Spleen (tissue), 11 donors: ENCODE results near the gene NSL1. TPM values are rescaled to one million over a fixed set of nuclear protein-coding genes. Genes with fewer than 3 reads are reported as not detected.

Experiments
- DNase-seq: peaks from one replicate; pipeline ENCODE4 v3.0.0-alpha.2; 2020
- H3K27ac ChIP-seq, 8 donors: fragments of 200-600 bp; sonication (generic) in 7 of 8; 1 replicate in 4 of 8; 2 replicates in 4 of 8; pipeline versions ENCODE4 v1.5.0 to v1.8.0; 2016 to 2021; ENCODE audit warnings: inconsistent platforms in 4 of 8, mild to moderate bottlenecking in 4 of 8, moderate library complexity in 1 of 8
- H3K27me3 ChIP-seq, 7 donors: fragments of 200-600 bp; sonication (generic) in 6 of 7; replicated peaks in 1 of 7; 1 replicate in 4 of 7; 2 replicates in 3 of 7; pipeline versions ENCODE4 v1.5.0 to v1.8.0; 2016 to 2021; ENCODE audit warnings: inconsistent platforms in 3 of 7, mild to moderate bottlenecking in 1 of 7
- H3K36me3 ChIP-seq, 6 donors: fragments of 200-600 bp; sonication (generic) in 5 of 6; 1 replicate in 4 of 6; 2 replicates in 2 of 6; pipeline versions ENCODE4 v1.5.0 to v1.8.0; 2016 to 2021; ENCODE audit warnings: inconsistent platforms in 2 of 6
- H3K4me1 ChIP-seq, 6 donors: fragments of 200-600 bp; sonication (generic) in 5 of 6; 1 replicate in 3 of 6; 2 replicates in 3 of 6; pipeline versions ENCODE4 v1.5.0 to v1.8.0; 2016 to 2021; ENCODE audit warnings: inconsistent platforms in 3 of 6
- H3K4me3 ChIP-seq, 8 donors: fragments of 200-600 bp; sonication (generic) in 7 of 8; 1 replicate in 4 of 8; 2 replicates in 4 of 8; pipeline versions ENCODE4 v1.5.0 to v1.8.0; 2016 to 2021; ENCODE audit warnings: inconsistent platforms in 4 of 8, mild to moderate bottlenecking in 4 of 8, moderate library complexity in 2 of 8
- H3K9me3 ChIP-seq, 8 donors: fragments of 200-600 bp; sonication (generic) in 7 of 8; 1 replicate in 4 of 8; 2 replicates in 4 of 8; pipeline versions ENCODE4 v1.5.0 to v1.8.0; 2016 to 2021; ENCODE audit warnings: inconsistent platforms in 4 of 8
- POLR2A ChIP-seq, 3 donors: fragments of 450-650 bp; IDR thresholded peaks; one replicate each; pipeline ENCODE4 v1.5.1; 2017; ENCODE audit warnings: antibody characterized with exemption in 3 of 3, mild to moderate bottlenecking in 1 of 3
- POLR2AphosphoS5 ChIP-seq, 3 donors: sonication (generic); formaldehyde crosslinking; IDR thresholded peaks; one replicate each; pipeline ENCODE4 v1.5.1; 2017; ENCODE audit warnings: antibody characterized with exemption in 3 of 3
- WGBS, 5 donors: extraction: QIAGEN DNeasy Blood & Tissue Kit in 3 of 5; methylation state at CpG; one replicate each; pipeline versions ENCODE4 v1.1.5 to v1.1.7; 2013 to 2018; 5-methylcytosine and 5-hydroxymethylcytosine counted together
- intact Hi-C: fragments of 100-400 bp; cut with DNase I; formaldehyde crosslinking; loops from one replicate; pipeline ENCODE4 v1.15.0; 2023; ENCODE audit warnings: low total_unique reads
- polyA plus RNA-seq, 3 donors: library from polyadenylated mRNA; stranded (reverse); fragments of 200-250 nt; gene quantifications; one replicate each; pipeline ENCODE4 v1.2.1, GENCODE V29; 2013
- total RNA-seq, 7 donors: library from RNA; depleted of rRNA in 3 of 7; stranded (reverse); fragments of >200 nt in 3 of 7; fragmentation: NEBNext Ultra II Directional in 4 of 7; extraction: Animal tissue kit (Norgen Biotek cat#: 25700) in 4 of 7; gene quantifications; one replicate each; pipeline versions ENCODE4 v1.1.0 to v1.2.1, GENCODE V29; 2016 to 2021
- TF ChIP-seq, protein P1 (sequence below), 11 experiments: fragments of 200-600 bp in 7 of 11; fragments of 450-650 bp in 4 of 11; sonication (generic) in 4 of 11; IDR thresholded peaks in 8 of 11; conservative IDR thresholded peaks in 3 of 11; 1 replicate in 7 of 11; 2 replicates in 4 of 11; pipeline versions ENCODE4 v1.4.0 to v1.8.0; 2016 to 2021; ENCODE audit warnings: antibody characterized with exemption in 11 of 11, inconsistent platforms in 4 of 11, mild to moderate bottlenecking in 1 of 11
- donor health status: healthy with polysubstance abuse.
- donor health status: DM: no; HTN: no; CAD: no; lungs with moderate emphysema.
- donor health status: DM: no; HTN: no; CAD: no.
- donor health status: Bipolar disorder and iron deficiency.
- donor health status: healthy.
- donor health status: DM: no; HTN: no; CAD: no.
- donor health status: DM: yes; HTN: yes; CAD: no.

Gene NSL1
- total and polyA plus RNA-seq, 10 donors = 16.4 to 92.3 (median 38.2) TPM

- H3K4me1 ChIP-seq = peaks cover 3 to 30% (median 17%) of the 10 kb centered on the region in 6 donors
- WGBS, 5 donors = 93 to 97% (median 95%) methylated on average over 3 of the region's 3 CpGs
- TF ChIP-seq POLR2A (IDR thresholded peaks at IDR 0.05) (no peak), POLR2AphosphoS5 (IDR thresholded peaks at IDR 0.05) (no peak)
- TF ChIP-seq, protein P1, sequence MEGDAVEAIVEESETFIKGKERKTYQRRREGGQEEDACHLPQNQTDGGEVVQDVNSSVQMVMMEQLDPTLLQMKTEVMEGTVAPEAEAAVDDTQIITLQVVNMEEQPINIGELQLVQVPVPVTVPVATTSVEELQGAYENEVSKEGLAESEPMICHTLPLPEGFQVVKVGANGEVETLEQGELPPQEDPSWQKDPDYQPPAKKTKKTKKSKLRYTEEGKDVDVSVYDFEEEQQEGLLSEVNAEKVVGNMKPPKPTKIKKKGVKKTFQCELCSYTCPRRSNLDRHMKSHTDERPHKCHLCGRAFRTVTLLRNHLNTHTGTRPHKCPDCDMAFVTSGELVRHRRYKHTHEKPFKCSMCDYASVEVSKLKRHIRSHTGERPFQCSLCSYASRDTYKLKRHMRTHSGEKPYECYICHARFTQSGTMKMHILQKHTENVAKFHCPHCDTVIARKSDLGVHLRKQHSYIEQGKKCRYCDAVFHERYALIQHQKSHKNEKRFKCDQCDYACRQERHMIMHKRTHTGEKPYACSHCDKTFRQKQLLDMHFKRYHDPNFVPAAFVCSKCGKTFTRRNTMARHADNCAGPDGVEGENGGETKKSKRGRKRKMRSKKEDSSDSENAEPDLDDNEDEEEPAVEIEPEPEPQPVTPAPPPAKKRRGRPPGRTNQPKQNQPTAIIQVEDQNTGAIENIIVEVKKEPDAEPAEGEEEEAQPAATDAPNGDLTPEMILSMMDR (IDR thresholded peaks at IDR 0.05 in 8 of 11, conservative IDR thresholded peaks at IDR 0.05 in 3 of 11) = no peak
- intact Hi-C loops = no loop called here
- H3K36me3 ChIP-seq = no peaks in the 10 kb centered on the region
- H3K9me3 ChIP-seq = peaks cover 0 to 27% (median 21%) of the 10 kb centered on the region in 8 donors
- DNase-seq = no peak
- no peak overlapping the region for H3K4me3 ChIP-seq
- no peaks in the 10 kb centered on the region for H3K27me3 ChIP-seq
- H3K27ac ChIP-seq = no peak overlapping the region
These were observed 31.4 kb upstream of the NSL1 start for GRCh38 chr1:212822956-212823355.

DNA sequence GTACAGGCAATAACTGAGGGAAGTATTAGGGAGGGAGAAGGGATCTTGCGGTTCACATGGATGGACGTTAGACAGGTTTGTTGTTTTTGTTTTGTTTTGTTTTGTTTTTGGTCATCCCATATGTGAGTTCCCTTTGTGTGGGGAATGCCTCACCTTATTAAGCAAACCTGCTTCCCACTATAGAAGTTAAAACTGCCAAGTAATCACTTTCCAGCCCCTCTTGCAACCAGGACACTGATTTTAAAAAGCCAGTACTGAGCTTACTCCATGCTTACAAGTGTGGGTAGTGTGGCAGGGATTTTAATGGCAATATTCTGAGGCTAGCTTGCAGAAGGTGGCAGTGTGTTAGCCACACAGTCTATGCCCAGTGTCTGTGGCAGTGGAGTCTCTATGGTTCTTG, 29.4 kb upstream of the NSL1 start:
- Histone ChIP-seq H3K27ac (no peak overlapping the region), H3K36me3 (no peaks in the 10 kb centered on the region), H3K9me3 (peaks cover 0 to 15% (median 14%) of the 10 kb centered on the region in 8 donors), H3K27me3 (no peaks in the 10 kb centered on the region), H3K4me1 (peaks cover 3 to 30% (median 17%) of the 10 kb centered on the region in 6 donors), H3K4me3 (no peak overlapping the region)
- no peak for DNase-seq
- TF ChIP-seq, protein P1 (IDR thresholded peaks at IDR 0.05 in 8 of 11, conservative IDR thresholded peaks at IDR 0.05 in 3 of 11) = no peak
- TF ChIP-seq POLR2AphosphoS5 (IDR thresholded peaks at IDR 0.05) (no peak), POLR2A (IDR thresholded peaks at IDR 0.05) (no peak)
- intact Hi-C loops = no loop called here
- WGBS, 5 donors = 59 to 81% (median 78%) methylated on average over 2 of the region's 2 CpGs

- 4 to 16% (median 9%) methylated on average over 5 of the region's 5 CpGs for WGBS, 5 donors
- Histone ChIP-seq H3K4me1 (peaks cover 3 to 30% (median 17%) of the 10 kb centered on the region in 6 donors), H3K27ac (peak overlapping the region in 3 of 8 donors; percentile 9 to 67 (median 23)), H3K9me3 (peaks cover 0 to 3% (median 1%) of the 10 kb centered on the region in 8 donors), H3K4me3 (peak overlapping the region in 1 of 8 donors; percentile 11), H3K36me3 (peaks cover 0 to 7% (median 0%) of the 10 kb centered on the region in 6 donors), H3K27me3 (no peaks in the 10 kb centered on the region)
- no peak for DNase-seq
- no peak for TF ChIP-seq POLR2AphosphoS5 (IDR thresholded peaks at IDR 0.05)
- TF ChIP-seq POLR2A (IDR thresholded peaks at IDR 0.05) = no peak
- TF ChIP-seq, protein P1 (IDR thresholded peaks at IDR 0.05 in 8 of 11, conservative IDR thresholded peaks at IDR 0.05 in 3 of 11) = no peak
- intact Hi-C loops = loop anchor here (10.0 kb wide), 1 partner anchor 175 kb away; no protein-coding TSS in a partner anchor
These were observed 28.1 kb upstream of the NSL1 start for GRCh38 chr1:212819726-212820125.

GRCh38 chr1:212816567-212817278, 25.1 kb upstream of the NSL1 start:
- Histone ChIP-seq H3K4me3 (no peak overlapping the region), H3K27ac (no peak overlapping the region), H3K4me1 (peaks cover 3 to 30% (median 17%) of the 10 kb centered on the region in 6 donors), H3K27me3 (no peaks in the 10 kb centered on the region), H3K36me3 (peaks cover 0 to 35% (median 6%) of the 10 kb centered on the region in 6 donors), H3K9me3 (no peaks in the 10 kb centered on the region)
- WGBS, 5 donors = 89 to 95% (median 90%) methylated on average over 3 of the region's 3 CpGs
- intact Hi-C loops = loop anchor here (10.0 kb wide), 1 partner anchor 178 kb away; no protein-coding TSS in a partner anchor
- DNase-seq = no peak
- TF ChIP-seq, protein P1 (IDR thresholded peaks at IDR 0.05 in 8 of 11, conservative IDR thresholded peaks at IDR 0.05 in 3 of 11) = no peak
- TF ChIP-seq POLR2A (IDR thresholded peaks at IDR 0.05) = no peak
- TF ChIP-seq POLR2AphosphoS5 (IDR thresholded peaks at IDR 0.05) = no peak
